Neural cell (in vitro differentiated cells): ENCODE measurements around the gene RNF19B.

ENCODE experiments used
- EP300 ChIP-seq: fragments of 450-650 bp; conservative IDR thresholded peaks from 2 replicates; pipeline ENCODE4 v1.6.1; 2014; ENCODE audit warnings: antibody characterized with exemption, mild to moderate bottlenecking, moderate library complexity; ENCODE audit not compliant: poor library complexity, severe bottlenecking
- EZH2 ChIP-seq: fragments of 200-600, 300-800 bp; shearing (Covaris generic), sonication (generic); IDR thresholded peaks from 2 replicates; pipeline ENCODE4 v1.6.1; 2014; ENCODE audit warnings: antibody characterized with exemption, low read length, borderline replicate concordance, mild to moderate bottlenecking; ENCODE audit not compliant: insufficient read depth, poor library complexity, severe bottlenecking
- POLR2AphosphoS5 ChIP-seq: IDR thresholded peaks from 2 replicates; pipeline ENCODE4 v1.6.1; 2012
- RAD21 ChIP-seq: fragments of 450-650 bp; conservative IDR thresholded peaks from 2 replicates; pipeline ENCODE4 v1.6.1; 2014; ENCODE audit warnings: antibody characterized with exemption, mild to moderate bottlenecking, moderate library complexity
- SMC3 ChIP-seq: fragments of 450-650 bp; conservative IDR thresholded peaks from 2 replicates; pipeline ENCODE4 v1.6.1; 2014; ENCODE audit warnings: antibody characterized with exemption, mild to moderate bottlenecking, moderate library complexity; ENCODE audit not compliant: poor library complexity
- TF ChIP-seq, protein P1 (sequence below): fragments of 450-650 bp; IDR thresholded peaks from 2 replicates; pipeline ENCODE4 v1.5.1; 2014; ENCODE audit warnings: antibody characterized with exemption, mild to moderate bottlenecking, moderate library complexity; ENCODE audit not compliant: poor library complexity, severe bottlenecking

DNA sequence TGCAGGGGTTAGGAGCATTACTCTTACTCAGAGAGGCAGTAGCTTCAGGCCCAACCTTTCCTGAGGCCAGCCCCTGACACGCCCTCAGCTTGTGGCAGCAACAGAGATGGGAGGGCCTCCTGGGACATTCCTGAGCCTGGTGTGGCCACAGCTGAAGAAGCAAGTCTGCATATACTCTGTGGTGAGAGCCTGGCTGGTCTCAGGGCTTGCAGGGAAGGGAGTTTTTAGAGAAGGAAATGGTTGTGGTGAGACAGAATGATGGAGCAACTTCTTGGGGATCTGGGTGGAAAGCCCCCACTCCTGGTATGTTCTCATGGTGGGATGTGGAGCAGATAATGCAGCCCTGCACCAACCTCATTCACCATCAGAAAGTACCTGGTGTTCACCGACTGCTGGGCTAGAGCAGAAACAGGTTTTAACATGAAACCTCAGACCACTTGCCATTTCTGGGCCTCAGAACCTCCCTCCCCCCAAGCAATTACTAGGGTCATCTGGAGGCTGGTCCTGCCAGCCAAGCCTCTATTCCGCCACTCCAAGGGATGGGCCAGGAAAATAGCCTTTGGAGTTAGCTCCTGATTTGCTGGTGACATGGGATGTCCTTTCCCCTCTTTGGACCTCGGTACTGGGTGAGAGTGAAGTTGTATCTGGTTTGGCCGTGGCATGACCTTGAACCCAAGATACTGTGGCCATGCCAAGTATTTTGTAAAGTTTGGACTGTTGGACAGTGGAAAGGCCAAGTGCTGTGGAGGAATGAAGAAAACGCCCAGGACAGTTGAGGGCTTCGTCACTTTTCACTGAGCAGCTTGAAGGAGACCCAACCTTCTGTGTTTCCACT is 28.1 kb upstream of the RNF19B start:
- no peak for TF ChIP-seq SMC3
- TF ChIP-seq, protein P1, sequence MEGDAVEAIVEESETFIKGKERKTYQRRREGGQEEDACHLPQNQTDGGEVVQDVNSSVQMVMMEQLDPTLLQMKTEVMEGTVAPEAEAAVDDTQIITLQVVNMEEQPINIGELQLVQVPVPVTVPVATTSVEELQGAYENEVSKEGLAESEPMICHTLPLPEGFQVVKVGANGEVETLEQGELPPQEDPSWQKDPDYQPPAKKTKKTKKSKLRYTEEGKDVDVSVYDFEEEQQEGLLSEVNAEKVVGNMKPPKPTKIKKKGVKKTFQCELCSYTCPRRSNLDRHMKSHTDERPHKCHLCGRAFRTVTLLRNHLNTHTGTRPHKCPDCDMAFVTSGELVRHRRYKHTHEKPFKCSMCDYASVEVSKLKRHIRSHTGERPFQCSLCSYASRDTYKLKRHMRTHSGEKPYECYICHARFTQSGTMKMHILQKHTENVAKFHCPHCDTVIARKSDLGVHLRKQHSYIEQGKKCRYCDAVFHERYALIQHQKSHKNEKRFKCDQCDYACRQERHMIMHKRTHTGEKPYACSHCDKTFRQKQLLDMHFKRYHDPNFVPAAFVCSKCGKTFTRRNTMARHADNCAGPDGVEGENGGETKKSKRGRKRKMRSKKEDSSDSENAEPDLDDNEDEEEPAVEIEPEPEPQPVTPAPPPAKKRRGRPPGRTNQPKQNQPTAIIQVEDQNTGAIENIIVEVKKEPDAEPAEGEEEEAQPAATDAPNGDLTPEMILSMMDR: no peak
- no peak for TF ChIP-seq EZH2
- TF ChIP-seq POLR2AphosphoS5: no peak
- TF ChIP-seq EP300: no peak
- TF ChIP-seq RAD21: no peak
